Measurements from ENCODE around the gene GAS2L2. TPM values are rescaled to one million over a fixed set of nuclear protein-coding genes. Genes with fewer than 3 reads are reported as not detected.
A peak's percentile ranks its signal among the peaks of the same experiment; 100 is the strongest.

Gene GAS2L2
- total RNA-seq, 1 experiment from 2014 or later: not detected

- Histone ChIP-seq H3K4me1 (replicated peaks; ENCODE audit: insufficient read depth) (no peaks in the 10 kb centered on the region), H2AFZ (no peak overlapping the region), H3K27ac (no peak overlapping the region), H3K79me2 (ENCODE audit: low read depth) (no peaks in the 10 kb centered on the region), H3K27me3 (ENCODE audit: insufficient read depth, low read depth) (peaks cover 82% of the 10 kb centered on the region), H3K9me2 (ENCODE audit: insufficient read depth) (no peaks in the 10 kb centered on the region), H3K36me3 (ENCODE audit: low read depth) (no peaks in the 10 kb centered on the region), H3K4me2 (no peak overlapping the region), H3K4me3 (no peak overlapping the region), H4K20me1 (ENCODE audit: insufficient read depth) (peaks cover 3% of the 10 kb centered on the region; the same call in 1 of the 2 replicates), H3F3A (ENCODE audit: insufficient read depth, low read depth) (no peaks in the 10 kb centered on the region), H3K9me3 (ENCODE audit: insufficient read depth, low read depth) (no peaks in the 10 kb centered on the region)
- TF ChIP-seq EZH2 (IDR thresholded peaks at IDR 0.05; ENCODE audit: low read depth) (no peak), CTCF (conservative IDR thresholded peaks at IDR 0.05) (no peak)
- POLR2A ChIA-PET (ENCODE audit: unreplicated experiment): no interaction called here
- intact Hi-C loops (cut with micrococcal nuclease; ENCODE audit: unreplicated experiment): loop anchor here (10.0 kb wide), 1 partner anchor 609 kb away; no protein-coding TSS in a partner anchor
- BruUV-seq (replicated peaks): no TSS peak
- CTCF ChIA-PET: no interaction called here
- DNase-seq: peak; percentile 26 to 48
Observed at GRCh38 chr17:35743626-35744328, 9.3 kb downstream of the GAS2L2 start.

GRCh38 chr17:35742896-35743477, 10.1 kb downstream of the GAS2L2 start:
- H3K36me3 ChIP-seq (ENCODE audit: low read depth): no peaks in the 10 kb centered on the region
- peaks cover 3% of the 10 kb centered on the region; the same call in 1 of the 2 replicates for H4K20me1 ChIP-seq (ENCODE audit: insufficient read depth)
- no peak overlapping the region for H3K27ac ChIP-seq
- no peak overlapping the region for H2AFZ ChIP-seq
- TF ChIP-seq EZH2 (IDR thresholded peaks at IDR 0.05; ENCODE audit: low read depth) (no peak), CTCF (conservative IDR thresholded peaks at IDR 0.05) (no peak)
- intact Hi-C loops (cut with micrococcal nuclease; ENCODE audit: unreplicated experiment): loop anchor here (10.0 kb wide), 1 partner anchor 608 kb away; no protein-coding TSS in a partner anchor
- no peak overlapping the region for H3K4me2 ChIP-seq
- no peak overlapping the region for H3K4me3 ChIP-seq
- no peaks in the 10 kb centered on the region for H3F3A ChIP-seq (ENCODE audit: insufficient read depth, low read depth)
- H3K9me2 ChIP-seq (ENCODE audit: insufficient read depth): no peaks in the 10 kb centered on the region
- ChIA-PET CTCF (no interaction called here), POLR2A (ENCODE audit: unreplicated experiment) (no interaction called here)
- no peaks in the 10 kb centered on the region for H3K79me2 ChIP-seq (ENCODE audit: low read depth)
- no peak for DNase-seq
- no peaks in the 10 kb centered on the region for H3K4me1 ChIP-seq (replicated peaks; ENCODE audit: insufficient read depth)
- BruUV-seq (replicated peaks): no TSS peak
- H3K27me3 ChIP-seq (ENCODE audit: insufficient read depth, low read depth): peaks cover 90% of the 10 kb centered on the region
- no peaks in the 10 kb centered on the region for H3K9me3 ChIP-seq (ENCODE audit: insufficient read depth, low read depth)

- Histone ChIP-seq H2AFZ (no peak overlapping the region), H3K79me2 (ENCODE audit: low read depth) (no peaks in the 10 kb centered on the region), H3K4me3 (no peak overlapping the region), H3K9me2 (ENCODE audit: insufficient read depth) (no peaks in the 10 kb centered on the region), H3K4me1 (replicated peaks; ENCODE audit: insufficient read depth) (no peaks in the 10 kb centered on the region), H3K27me3 (ENCODE audit: insufficient read depth, low read depth) (peaks cover 92% of the 10 kb centered on the region), H3K36me3 (ENCODE audit: low read depth) (no peaks in the 10 kb centered on the region), H3K4me2 (no peak overlapping the region), H3K9me3 (ENCODE audit: insufficient read depth, low read depth) (no peaks in the 10 kb centered on the region), H4K20me1 (ENCODE audit: insufficient read depth) (peaks cover 3% of the 10 kb centered on the region; the same call in 1 of the 2 replicates), H3K27ac (no peak overlapping the region), H3F3A (ENCODE audit: insufficient read depth, low read depth) (no peaks in the 10 kb centered on the region)
- ChIA-PET POLR2A (ENCODE audit: unreplicated experiment) (no interaction called here), CTCF (no interaction called here)
- no peak for DNase-seq
- TF ChIP-seq CTCF (conservative IDR thresholded peaks at IDR 0.05) (no peak), EZH2 (IDR thresholded peaks at IDR 0.05; ENCODE audit: low read depth) (no peak)
- intact Hi-C loops (cut with micrococcal nuclease; ENCODE audit: unreplicated experiment): loop anchor here (10.0 kb wide), 1 partner anchor 608 kb away; no protein-coding TSS in a partner anchor
- BruUV-seq (replicated peaks): no TSS peak
Observed at GRCh38 chr17:35742496-35742895, 10.5 kb downstream of the GAS2L2 start.

All from PC-9 (cell line).